GF-D8 (cell line): ENCODE data around the gene DCPS.
A peak's percentile ranks its signal among the peaks of the same experiment; 100 is the strongest.
"Not testable (repeated sequence)": the region's sequence is repeated elsewhere in the genome, so short reads cannot be mapped to it uniquely, and the experiment has no call there.

ENCODE experiments used
- DNase-seq: peaks from one replicate; lab custom pipeline; 2025; lab: John Stamatoyannopoulos, UW

The DCPS gene

GRCh38 chr11:126303623-126304456, at the start of gene DCPS:
Gene DCPS, plus strand, starts transcription at chr11:126304060. Its CDS starts 21 bp downstream, at chr11:126304081.
- peak; percentile 96 for DNase-seq

DNA sequence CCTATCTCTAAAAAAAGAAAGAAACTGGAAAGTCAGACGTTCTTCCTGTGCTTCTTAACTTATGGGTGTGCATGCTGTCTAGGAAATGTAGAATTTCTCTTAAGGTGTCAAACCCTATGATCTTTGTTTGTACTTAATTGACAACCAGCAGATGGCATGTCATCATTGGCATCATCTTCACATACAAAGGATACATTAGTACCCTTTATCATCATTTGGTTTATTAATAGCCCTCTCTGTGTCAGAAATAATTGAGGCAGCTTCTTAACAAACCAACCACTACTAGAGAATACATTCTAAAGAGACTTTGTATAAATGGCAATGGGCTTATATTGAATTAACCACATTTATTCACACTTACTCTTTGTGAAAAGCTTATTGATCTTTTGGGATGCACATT, 49.0 kb upstream of the DCPS start:
- DNase-seq, result no peak

DNA sequence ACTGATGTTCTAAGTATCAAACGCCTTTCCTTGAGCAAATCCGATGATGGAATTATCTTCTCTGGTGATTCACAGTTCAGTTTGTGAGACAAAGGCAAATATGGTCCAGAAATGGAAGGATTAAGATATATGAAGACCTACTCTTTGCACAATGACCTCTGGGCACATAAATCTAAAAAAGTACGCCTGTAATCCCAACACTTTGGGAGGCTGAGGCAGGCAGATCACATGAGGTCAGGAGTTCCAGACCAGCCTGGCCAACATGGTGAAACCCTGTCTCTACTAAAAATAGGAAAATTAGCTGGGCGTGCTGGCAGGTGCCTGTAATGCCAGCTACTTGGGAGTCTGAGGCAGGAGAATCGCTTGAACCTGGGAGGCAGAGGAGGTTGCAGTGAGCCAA, 48.4 kb upstream of the DCPS start:
- DNase-seq, result not testable (repeated sequence)

- no peak for DNase-seq
Measured at GRCh38 chr11:126256216-126256615, 47.6 kb upstream of the DCPS start.

DNA sequence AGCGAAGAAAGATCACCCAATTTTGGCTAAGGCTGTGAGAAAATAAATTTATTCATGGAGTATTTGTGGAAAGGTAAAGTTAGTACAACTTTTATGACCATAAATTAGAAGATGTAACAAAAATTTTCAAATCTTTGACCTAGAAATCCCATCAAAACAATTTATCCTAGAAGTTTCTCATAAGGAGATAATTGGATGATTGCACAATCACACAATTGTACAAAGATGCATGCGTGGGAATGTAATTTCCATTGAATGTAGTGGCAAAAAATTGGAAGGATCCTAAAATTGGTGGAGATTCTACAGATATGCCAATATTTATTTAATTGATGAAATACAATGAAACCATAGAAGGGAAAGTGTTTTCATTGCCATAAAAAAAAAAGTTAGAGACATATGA, 46.7 kb upstream of the DCPS start:
- DNase-seq, result no peak

DNA sequence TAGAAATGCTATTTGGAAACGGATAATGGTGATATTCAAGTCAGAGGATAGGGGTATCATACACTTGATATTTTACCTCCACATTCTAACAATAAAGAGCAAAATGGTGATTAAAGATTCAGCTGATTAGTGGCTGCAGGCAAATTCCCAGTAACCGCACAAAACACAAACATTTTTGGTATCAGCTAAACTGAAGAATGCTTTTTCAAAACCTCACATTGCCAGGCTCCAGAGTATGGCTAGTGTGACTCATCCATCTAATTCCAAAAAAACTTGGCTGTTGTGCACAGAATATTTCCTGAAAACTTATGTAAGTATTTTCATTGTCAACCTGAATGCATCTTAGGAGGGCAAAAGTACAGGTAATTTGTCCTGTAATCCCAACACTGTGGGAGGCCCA, 46.1 kb upstream of the DCPS start:
- DNase-seq, result no peak

- no peak for DNase-seq
Measured at GRCh38 chr11:126262216-126262615, 41.6 kb upstream of the DCPS start.

DNA sequence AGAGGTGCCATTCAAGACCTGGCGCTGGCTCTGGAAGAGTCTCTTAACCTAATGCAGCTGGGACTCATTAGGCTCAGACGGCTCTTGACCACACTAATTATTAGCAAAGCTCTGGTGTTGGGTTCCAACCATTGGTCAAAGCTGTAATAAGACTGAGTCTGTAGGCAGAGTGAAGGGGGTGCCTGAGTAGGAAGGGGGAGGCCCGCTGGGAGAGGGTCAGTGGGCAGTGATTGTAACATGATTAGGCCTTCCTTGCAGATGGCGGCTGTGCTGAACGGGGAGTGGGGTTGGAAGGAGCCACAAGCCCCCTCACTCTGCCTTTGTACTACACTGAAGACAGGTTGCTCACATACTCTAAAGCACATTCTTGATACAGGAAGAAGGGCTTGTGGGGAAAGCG, 40.4 kb upstream of the DCPS start:
- no peak for DNase-seq

DNA sequence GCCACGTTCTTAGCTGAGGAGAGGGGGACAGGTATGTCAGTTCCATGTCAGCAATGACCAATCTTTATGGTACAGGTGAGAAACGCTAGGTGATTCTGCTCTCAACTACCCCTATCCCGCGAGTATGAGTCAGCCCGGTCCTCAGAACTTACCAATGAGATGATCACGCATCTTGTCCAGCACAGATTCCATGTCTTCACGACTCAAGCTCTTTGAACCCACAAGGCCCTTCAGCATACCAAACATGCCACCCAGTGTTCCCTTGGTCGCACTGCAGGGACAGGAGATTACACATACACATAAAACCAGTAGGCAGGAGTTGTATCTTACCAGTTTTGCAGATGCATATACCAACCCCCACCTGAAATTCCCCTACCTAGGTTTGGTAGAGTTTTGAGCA, 38.0 kb upstream of the DCPS start:
- DNase-seq, result no peak

DNA sequence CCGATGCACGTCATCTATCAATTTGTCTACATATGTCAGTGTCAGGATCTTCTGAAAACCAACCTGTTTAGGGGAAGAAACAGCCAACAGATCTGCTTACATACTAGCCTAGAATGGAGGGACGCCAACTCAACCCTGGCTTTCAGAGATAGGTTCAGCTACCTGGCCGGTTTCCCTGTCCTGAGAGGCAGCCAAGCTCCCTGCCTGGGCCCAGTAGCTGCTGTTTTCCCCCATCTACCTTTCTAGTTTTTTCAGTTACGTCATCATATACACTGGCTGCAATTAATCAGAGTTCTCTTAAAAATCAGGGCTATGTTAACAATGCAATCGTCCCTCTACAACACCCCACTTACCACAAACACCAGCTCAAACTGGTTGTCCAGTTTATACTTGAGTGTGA, 36.2 kb upstream of the DCPS start:
- DNase-seq, result no peak

- DNase-seq, result no peak
Measured at GRCh38 chr11:126268361-126268707, 35.5 kb upstream of the DCPS start.

GRCh38 chr11:126268708-126269579, 34.9 kb upstream of the DCPS start, which contains the start of the genes FOXRED1 and SRPRA:
Gene FOXRED1, plus strand, starts transcription at chr11:126269154. Its CDS starts 53 bp downstream, at chr11:126269207.
Gene SRPRA, minus strand, starts transcription at chr11:126268895. Its CDS starts 91 bp downstream, at chr11:126268804.
- peak; percentile 100 for DNase-seq

DNA sequence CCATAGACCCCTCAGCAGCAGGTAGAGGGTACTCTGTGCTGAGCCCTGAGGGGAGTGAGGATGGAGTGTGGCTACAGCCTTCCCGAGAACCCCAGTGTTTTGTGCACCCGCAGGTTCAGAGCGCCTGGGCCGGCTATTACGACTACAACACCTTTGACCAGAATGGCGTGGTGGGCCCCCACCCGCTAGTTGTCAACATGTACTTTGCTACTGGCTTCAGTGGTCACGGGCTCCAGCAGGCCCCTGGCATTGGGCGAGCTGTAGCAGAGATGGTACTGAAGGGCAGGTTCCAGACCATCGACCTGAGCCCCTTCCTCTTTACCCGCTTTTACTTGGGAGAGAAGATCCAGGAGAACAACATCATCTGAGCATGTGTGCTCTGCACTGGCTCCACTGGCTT, 26.5 kb upstream of the DCPS start:
- no peak for DNase-seq

DNA sequence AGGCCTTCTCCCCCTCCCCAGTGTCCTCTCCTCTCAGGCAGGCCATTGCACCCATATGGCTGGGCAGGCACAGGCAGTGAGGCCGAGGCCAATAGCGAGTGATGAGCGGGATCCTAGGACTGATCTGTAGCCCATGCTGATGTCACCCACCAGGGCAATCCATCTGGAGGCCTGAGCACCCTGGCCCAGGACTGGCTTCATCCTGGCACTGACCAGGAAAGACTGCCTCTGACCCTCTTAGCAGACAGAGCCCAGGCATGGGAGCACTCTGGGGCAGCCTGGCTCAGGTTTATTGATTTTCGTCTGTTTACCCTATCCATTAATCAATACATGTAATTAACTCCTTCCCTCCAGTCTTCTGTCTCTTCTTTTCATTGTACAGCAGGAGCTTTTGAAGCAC, 26.1 kb upstream of the DCPS start:
- no peak for DNase-seq

DNA sequence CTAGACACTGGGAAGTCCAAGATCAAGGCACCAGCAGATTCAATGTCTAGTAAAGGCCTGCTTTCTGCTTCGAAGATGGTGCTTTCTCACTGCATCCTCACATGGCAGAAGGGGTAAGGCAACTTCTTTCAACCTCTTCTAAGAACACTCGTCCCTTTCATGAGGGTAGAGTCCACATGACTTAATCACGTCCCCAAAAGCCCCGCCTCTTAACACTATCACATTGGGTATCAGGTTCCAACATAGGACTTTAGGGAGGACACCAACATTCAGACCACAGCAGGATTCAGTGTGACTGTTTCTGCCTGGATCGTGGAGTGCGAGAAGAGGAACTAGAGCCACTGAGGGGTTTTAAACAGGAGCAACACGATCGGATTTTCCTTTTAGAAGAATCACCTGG, 24.7 kb upstream of the DCPS start:
- no peak for DNase-seq

DNA sequence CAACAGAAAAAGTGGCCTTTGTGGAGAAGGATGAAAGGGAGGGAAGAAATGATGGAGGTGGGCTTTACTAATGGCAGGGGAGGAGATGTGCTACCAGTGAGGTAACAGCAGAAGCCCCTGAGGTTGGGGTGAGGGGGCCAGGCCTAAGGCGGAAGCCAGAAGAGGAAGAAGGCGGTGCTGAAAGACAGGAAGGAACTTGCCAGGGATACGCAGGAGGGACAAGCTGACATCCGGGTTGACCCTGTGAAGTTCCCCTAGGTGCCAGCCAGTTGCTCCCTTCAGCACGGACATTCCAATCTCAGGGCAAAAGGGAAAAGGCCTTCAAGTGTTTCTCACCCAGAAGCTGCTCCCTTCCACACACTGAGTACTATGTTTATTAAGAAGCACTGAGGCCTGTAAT, 23.3 kb upstream of the DCPS start:
- peak; percentile 96 for DNase-seq

- DNase-seq, result no peak
Measured at GRCh38 chr11:126281245-126281644, 22.6 kb upstream of the DCPS start.

DNA sequence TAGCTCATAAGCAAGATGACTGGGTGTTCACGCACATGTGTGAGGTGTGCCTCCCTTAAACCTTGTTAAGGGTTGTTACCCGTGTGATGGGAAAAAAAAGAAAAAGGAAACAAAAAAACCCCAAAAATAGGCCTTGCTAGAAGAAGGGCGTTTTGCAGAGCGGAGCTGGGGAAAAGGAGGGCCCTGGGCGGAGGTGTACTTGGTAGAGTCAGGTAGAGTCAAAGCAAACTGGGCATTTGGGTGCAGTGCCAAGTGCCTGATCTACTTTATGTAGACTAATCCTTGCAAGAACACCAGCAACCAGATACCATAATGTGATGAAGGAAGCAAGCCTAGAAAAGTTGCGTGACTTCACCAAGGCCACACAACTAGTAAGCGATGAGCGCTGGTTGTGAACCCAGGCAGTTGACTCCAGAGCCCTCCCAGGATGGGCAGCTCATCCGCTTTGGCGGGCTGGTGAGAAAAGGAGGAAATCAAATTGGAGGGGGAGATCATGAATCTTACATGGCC, 22.1 kb upstream of the DCPS start:
- peak; percentile 64 for DNase-seq

- DNase-seq, result peak; percentile 84
Measured at GRCh38 chr11:126282361-126282735, 21.5 kb upstream of the DCPS start.

- peak; percentile 85 for DNase-seq
Measured at GRCh38 chr11:126282736-126283591, 20.9 kb upstream of the DCPS start, which contains the start of gene TIRAP. Gene TIRAP, plus strand, starts transcription at chr11:126283093. Its CDS starts 7,802 bp downstream, at chr11:126290895.

DNA sequence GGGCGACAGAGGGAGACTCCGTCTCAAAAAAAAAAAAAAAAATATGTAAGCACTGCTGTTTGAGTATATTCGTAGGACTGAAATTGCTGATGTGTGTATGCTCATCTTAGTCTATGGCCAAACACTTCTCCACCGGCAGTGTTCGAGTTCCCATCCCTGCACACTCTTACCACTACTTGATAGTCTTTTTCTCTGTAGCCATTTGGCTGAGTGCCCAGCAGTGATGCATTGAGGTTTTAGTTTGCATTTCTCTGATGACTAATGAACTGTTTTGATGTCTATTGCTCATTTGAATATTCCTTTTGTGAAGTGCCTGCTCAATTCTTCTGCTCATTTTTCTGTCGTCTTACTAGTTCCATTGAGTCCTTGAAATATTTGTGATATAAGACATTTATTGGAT, 19.0 kb upstream of the DCPS start:
- no peak for DNase-seq

- no peak for DNase-seq
Measured at GRCh38 chr11:126288237-126288636, 15.6 kb upstream of the DCPS start.
